ENCODE results near the gene VCL.
A peak's percentile ranks its signal among the peaks of the same experiment; 100 is the strongest.
"Not testable (repeated sequence)": the region's sequence is repeated elsewhere in the genome, so short reads cannot be mapped to it uniquely, and the experiment has no call there.

VCL gene

GRCh38 chr10:73964743-73965142 lies 33.2 kb upstream of the VCL start:
- Histone ChIP-seq H3K9me3 (ENCODE audit: control insufficient read depth in 1 of 2, low read length in 2 of 2) (no peaks in the 10 kb centered on the region), H3K36me3 (ENCODE audit: control insufficient read depth in 1 of 2, insufficient read depth in 2 of 2, low read length in 2 of 2) (no peaks in the 10 kb centered on the region), H3K4me3 (ENCODE audit: low read depth in 1 of 2, low read length in 2 of 2) (no peak overlapping the region), H3K27me3 (ENCODE audit: low read depth, low read length) (no peaks in the 10 kb centered on the region), H3K4me1 (ENCODE audit: control insufficient read depth in 1 of 2, insufficient read depth in 2 of 2, low read length in 2 of 2) (peaks cover 13 to 22% of the 10 kb centered on the region in 2 donors), H3K27ac (ENCODE audit: low read length) (no peak overlapping the region)

GRCh38 chr10:73965267-73965889 lies 32.5 kb upstream of the VCL start:
- Histone ChIP-seq H3K4me1 (ENCODE audit: control insufficient read depth in 1 of 2, insufficient read depth in 2 of 2, low read length in 2 of 2) (peaks cover 13 to 22% of the 10 kb centered on the region in 2 donors), H3K27ac (ENCODE audit: low read length) (peak overlapping the region; percentile 88), H3K4me3 (ENCODE audit: low read depth in 1 of 2, low read length in 2 of 2) (peak overlapping the region; percentile 23 to 26)
- not testable (repeated sequence) for H3K36me3 ChIP-seq (ENCODE audit: control insufficient read depth in 1 of 2, insufficient read depth in 2 of 2, low read length in 2 of 2); H3K9me3 ChIP-seq (ENCODE audit: control insufficient read depth in 1 of 2, low read length in 2 of 2); H3K27me3 ChIP-seq (ENCODE audit: low read depth, low read length)

GRCh38 chr10:73965890-73966768 lies 31.8 kb upstream of the VCL start:
- peaks cover 13 to 22% of the 10 kb centered on the region in 2 donors for H3K4me1 ChIP-seq (ENCODE audit: control insufficient read depth in 1 of 2, insufficient read depth in 2 of 2, low read length in 2 of 2)
- H3K9me3 ChIP-seq (ENCODE audit: control insufficient read depth in 1 of 2, low read length in 2 of 2), result no peaks in the 10 kb centered on the region
- H3K36me3 ChIP-seq (ENCODE audit: control insufficient read depth in 1 of 2, insufficient read depth in 2 of 2, low read length in 2 of 2), result no peaks in the 10 kb centered on the region
- no peaks in the 10 kb centered on the region for H3K27me3 ChIP-seq (ENCODE audit: low read depth, low read length)
- H3K4me3 ChIP-seq (ENCODE audit: low read depth in 1 of 2, low read length in 2 of 2), result peak overlapping the region; percentile 23 to 26
- peak overlapping the region; percentile 88 for H3K27ac ChIP-seq (ENCODE audit: low read length)

GRCh38 chr10:73967022-73967429 lies 30.9 kb upstream of the VCL start:
- H3K27ac ChIP-seq (ENCODE audit: low read length), result peak overlapping the region; percentile 88
- no peaks in the 10 kb centered on the region for H3K36me3 ChIP-seq (ENCODE audit: control insufficient read depth in 1 of 2, insufficient read depth in 2 of 2, low read length in 2 of 2)
- H3K27me3 ChIP-seq (ENCODE audit: low read depth, low read length), result no peaks in the 10 kb centered on the region
- no peak overlapping the region for H3K4me3 ChIP-seq (ENCODE audit: low read depth in 1 of 2, low read length in 2 of 2)
- no peaks in the 10 kb centered on the region for H3K9me3 ChIP-seq (ENCODE audit: control insufficient read depth in 1 of 2, low read length in 2 of 2)
- peaks cover 13 to 22% of the 10 kb centered on the region in 2 donors for H3K4me1 ChIP-seq (ENCODE audit: control insufficient read depth in 1 of 2, insufficient read depth in 2 of 2, low read length in 2 of 2)

GRCh38 chr10:73967544-73967943 lies 30.4 kb upstream of the VCL start:
- no peaks in the 10 kb centered on the region for H3K9me3 ChIP-seq (ENCODE audit: control insufficient read depth in 1 of 2, low read length in 2 of 2)
- H3K27me3 ChIP-seq (ENCODE audit: low read depth, low read length), result no peaks in the 10 kb centered on the region
- H3K36me3 ChIP-seq (ENCODE audit: control insufficient read depth in 1 of 2, insufficient read depth in 2 of 2, low read length in 2 of 2), result no peaks in the 10 kb centered on the region
- peaks cover 13 to 22% of the 10 kb centered on the region in 2 donors for H3K4me1 ChIP-seq (ENCODE audit: control insufficient read depth in 1 of 2, insufficient read depth in 2 of 2, low read length in 2 of 2)
- H3K27ac ChIP-seq (ENCODE audit: low read length), result peak overlapping the region; percentile 75
- no peak overlapping the region for H3K4me3 ChIP-seq (ENCODE audit: low read depth in 1 of 2, low read length in 2 of 2)

GRCh38 chr10:73968098-73968521 lies 29.8 kb upstream of the VCL start:
- H3K4me3 ChIP-seq (ENCODE audit: low read depth in 1 of 2, low read length in 2 of 2), result no peak overlapping the region
- H3K27ac ChIP-seq (ENCODE audit: low read length), result peak overlapping the region; percentile 75

GRCh38 chr10:73969224-73969841 lies 28.6 kb upstream of the VCL start:
- Histone ChIP-seq H3K9me3 (ENCODE audit: control insufficient read depth in 1 of 2, low read length in 2 of 2) (no peaks in the 10 kb centered on the region), H3K27me3 (ENCODE audit: low read depth, low read length) (no peaks in the 10 kb centered on the region), H3K4me3 (ENCODE audit: low read depth in 1 of 2, low read length in 2 of 2) (no peak overlapping the region), H3K27ac (ENCODE audit: low read length) (no peak overlapping the region), H3K36me3 (ENCODE audit: control insufficient read depth in 1 of 2, insufficient read depth in 2 of 2, low read length in 2 of 2) (no peaks in the 10 kb centered on the region), H3K4me1 (ENCODE audit: control insufficient read depth in 1 of 2, insufficient read depth in 2 of 2, low read length in 2 of 2) (peaks cover 13 to 22% of the 10 kb centered on the region in 2 donors)

More at GRCh38 chr10:73968098-73968521, 29.8 kb upstream of the VCL start:
- H3K9me3 ChIP-seq (ENCODE audit: control insufficient read depth in 1 of 2, low read length in 2 of 2), result no peaks in the 10 kb centered on the region
- H3K36me3 ChIP-seq (ENCODE audit: control insufficient read depth in 1 of 2, insufficient read depth in 2 of 2, low read length in 2 of 2), result no peaks in the 10 kb centered on the region
- H3K4me1 ChIP-seq (ENCODE audit: control insufficient read depth in 1 of 2, insufficient read depth in 2 of 2, low read length in 2 of 2), result peaks cover 13 to 22% of the 10 kb centered on the region in 2 donors
- no peaks in the 10 kb centered on the region for H3K27me3 ChIP-seq (ENCODE audit: low read depth, low read length)

- H3K36me3 ChIP-seq (ENCODE audit: control insufficient read depth in 1 of 2, insufficient read depth in 2 of 2, low read length in 2 of 2), result no peaks in the 10 kb centered on the region
- no peaks in the 10 kb centered on the region for H3K9me3 ChIP-seq (ENCODE audit: control insufficient read depth in 1 of 2, low read length in 2 of 2)
- no peak overlapping the region for H3K4me3 ChIP-seq (ENCODE audit: low read depth in 1 of 2, low read length in 2 of 2)
- H3K27me3 ChIP-seq (ENCODE audit: low read depth, low read length), result no peaks in the 10 kb centered on the region
- peaks cover 13 to 19% of the 10 kb centered on the region in 2 donors for H3K4me1 ChIP-seq (ENCODE audit: control insufficient read depth in 1 of 2, insufficient read depth in 2 of 2, low read length in 2 of 2)
- H3K27ac ChIP-seq (ENCODE audit: low read length), result no peak overlapping the region
Observed at GRCh38 chr10:73970845-73971244, 27.1 kb upstream of the VCL start.

- H3K4me3 ChIP-seq (ENCODE audit: low read depth in 1 of 2, low read length in 2 of 2), result no peak overlapping the region
- H3K36me3 ChIP-seq (ENCODE audit: control insufficient read depth in 1 of 2, insufficient read depth in 2 of 2, low read length in 2 of 2), result no peaks in the 10 kb centered on the region
- no peaks in the 10 kb centered on the region for H3K9me3 ChIP-seq (ENCODE audit: control insufficient read depth in 1 of 2, low read length in 2 of 2)
- no peaks in the 10 kb centered on the region for H3K27me3 ChIP-seq (ENCODE audit: low read depth, low read length)
- peaks cover 9 to 10% of the 10 kb centered on the region in 2 donors for H3K4me1 ChIP-seq (ENCODE audit: control insufficient read depth in 1 of 2, insufficient read depth in 2 of 2, low read length in 2 of 2)
- H3K27ac ChIP-seq (ENCODE audit: low read length), result no peak overlapping the region
Observed at GRCh38 chr10:73971636-73972354, 26.1 kb upstream of the VCL start.

GRCh38 chr10:73973427-73973826 lies 24.5 kb upstream of the VCL start:
- Histone ChIP-seq H3K27me3 (ENCODE audit: low read depth, low read length) (no peaks in the 10 kb centered on the region), H3K4me1 (ENCODE audit: control insufficient read depth in 1 of 2, insufficient read depth in 2 of 2, low read length in 2 of 2) (peaks cover 1 to 3% of the 10 kb centered on the region in 2 donors), H3K9me3 (ENCODE audit: control insufficient read depth in 1 of 2, low read length in 2 of 2) (no peaks in the 10 kb centered on the region), H3K27ac (ENCODE audit: low read length) (no peak overlapping the region), H3K4me3 (ENCODE audit: low read depth in 1 of 2, low read length in 2 of 2) (no peak overlapping the region), H3K36me3 (ENCODE audit: control insufficient read depth in 1 of 2, insufficient read depth in 2 of 2, low read length in 2 of 2) (no peaks in the 10 kb centered on the region)
